Gastroesophageal sphincter (tissue), 4 donors: Measurements from ENCODE around the gene CPT1C. TPM values are rescaled to one million over a fixed set of nuclear protein-coding genes. Genes with fewer than 3 reads are reported as not detected.

Experiments used
- ATAC-seq: fragments of 150-250 bp; one replicate; pipeline ENCODE4 v1.9.1; 2016; ENCODE audit warnings: mild to moderate bottlenecking, moderate library complexity
- H3K27ac ChIP-seq, 4 donors: fragments of 200-600 bp; sonication (generic) in 3 of 4; 1 replicate in 3 of 4; 2 replicates in 1 of 4; pipeline ENCODE4 v1.5.1; 2016 to 2019
- H3K27me3 ChIP-seq: fragments of 200-600 bp; sonication (generic); one replicate; pipeline ENCODE4 v1.5.1; 2019
- H3K36me3 ChIP-seq, 2 donors: fragments of 200-600 bp; sonication (generic); one replicate each; pipeline ENCODE4 v1.5.1; 2019; ENCODE audit warnings: control low read depth in 1 of 2
- H3K4me1 ChIP-seq, 3 donors: fragments of 200-600 bp; sonication (generic); 1 replicate in 2 of 3; 2 replicates in 1 of 3; pipeline ENCODE4 v1.5.1; 2016 to 2019; ENCODE audit warnings: control low read depth in 2 of 3
- H3K4me3 ChIP-seq, 2 donors: fragments of 200-600 bp; sonication (generic); one replicate each; pipeline ENCODE4 v1.5.1; 2019; ENCODE audit warnings: mild to moderate bottlenecking in 1 of 2, moderate library complexity in 1 of 2
- H3K9me3 ChIP-seq, 3 donors: fragments of 200-600 bp; sonication (generic); one replicate each; pipeline ENCODE4 v1.5.1; 2017 to 2019; ENCODE audit warnings: control low read depth in 2 of 3
- CTCF ChIP-seq, 4 experiments: fragments of 200-600 bp in 2 of 4; fragments of 450-650 bp in 2 of 4; sonication (generic) in 1 of 4; IDR thresholded peaks; one replicate each; pipeline ENCODE4 v1.5.1; 2017 to 2019; ENCODE audit warnings: antibody characterized with exemption in 4 of 4, mild to moderate bottlenecking in 2 of 4, moderate library complexity in 2 of 4
- EP300 ChIP-seq: sonication (generic); formaldehyde crosslinking; IDR thresholded peaks from one replicate; pipeline ENCODE4 v1.6.1; 2017; ENCODE audit warnings: antibody characterized with exemption, mild to moderate bottlenecking
- POLR2A ChIP-seq, 2 donors: fragments of 450-650 bp; IDR thresholded peaks; one replicate each; pipeline ENCODE4 v1.6.1; 2017; ENCODE audit warnings: antibody characterized with exemption in 2 of 2, mild to moderate bottlenecking in 2 of 2, moderate library complexity in 1 of 2
- POLR2AphosphoS5 ChIP-seq: sonication (generic); formaldehyde crosslinking; IDR thresholded peaks from one replicate; pipeline ENCODE4 v1.6.1; 2017; ENCODE audit warnings: antibody characterized with exemption
- WGBS, 2 donors: methylation state at CpG; one replicate each; pipeline ENCODE4 v1.1.5; 2018; ENCODE audit warnings: low coverage in 1 of 2; 5-methylcytosine and 5-hydroxymethylcytosine counted together
- total RNA-seq, 4 donors: library from RNA; depleted of rRNA; stranded (reverse); fragments of >200 nt; gene quantifications; one replicate each; pipeline ENCODE4 v1.1.0, GENCODE V29; 2016

CPT1C gene
- total RNA-seq, 4 donors from 2014 or later, result 2.0 to 3.0 (median 2.6) TPM

GRCh38 chr19:49657493-49658138, 33.3 kb upstream of the CPT1C start:
- no peak for ATAC-seq
- no peaks in the 10 kb centered on the region for H3K9me3 ChIP-seq
- H3K36me3 ChIP-seq, result peaks cover 0 to 100% of the 10 kb centered on the region in 2 donors
- H3K27me3 ChIP-seq, result no peaks in the 10 kb centered on the region
- WGBS, 2 donors, result 81 to 83% methylated on average over 6 to 12 of the region's 22 CpGs
- H3K4me1 ChIP-seq, result no peaks in the 10 kb centered on the region
- H3K4me3 ChIP-seq, result no peak overlapping the region
- no peak overlapping the region for H3K27ac ChIP-seq
- no peak for TF ChIP-seq POLR2A (IDR thresholded peaks at IDR 0.05)

GRCh38 chr19:49658139-49658517, 32.8 kb upstream of the CPT1C start:
- no peak for ATAC-seq
- WGBS, 2 donors, result no CpG with 5 or more reads among the region's 15 CpGs
- Histone ChIP-seq H3K4me1 (peaks cover 0 to 4% (median 0%) of the 10 kb centered on the region in 3 donors), H3K27ac (no peak overlapping the region), H3K36me3 (peaks cover 0 to 100% of the 10 kb centered on the region in 2 donors), H3K9me3 (no peaks in the 10 kb centered on the region), H3K27me3 (no peaks in the 10 kb centered on the region), H3K4me3 (no peak overlapping the region)
- TF ChIP-seq POLR2A (IDR thresholded peaks at IDR 0.05), result no peak
- TF ChIP-seq CTCF (IDR thresholded peaks at IDR 0.05), result no peak
- no peak for TF ChIP-seq POLR2AphosphoS5
- no peak for TF ChIP-seq EP300

- H3K27ac ChIP-seq, result no peak overlapping the region
- WGBS, 2 donors, result 40% methylated on average over 1 of the region's 12 CpGs; no CpG with 5 or more reads in 1 of the 2 donors
- ATAC-seq, result no peak
- H3K9me3 ChIP-seq, result no peaks in the 10 kb centered on the region
- H3K27me3 ChIP-seq, result no peaks in the 10 kb centered on the region
- H3K4me1 ChIP-seq, result peaks cover 0 to 10% (median 0%) of the 10 kb centered on the region in 3 donors
- no peak overlapping the region for H3K4me3 ChIP-seq
- TF ChIP-seq POLR2AphosphoS5, result no peak
- no peak for TF ChIP-seq POLR2A (IDR thresholded peaks at IDR 0.05)
- TF ChIP-seq CTCF (IDR thresholded peaks at IDR 0.05), result no peak
- no peak for TF ChIP-seq EP300
- H3K36me3 ChIP-seq, result peaks cover 0 to 94% of the 10 kb centered on the region in 2 donors
These were observed 32.1 kb upstream of the CPT1C start for GRCh38 chr19:49658566-49659442.

- ATAC-seq, result no peak
- no peaks in the 10 kb centered on the region for H3K27me3 ChIP-seq
- H3K4me3 ChIP-seq, result no peak overlapping the region
- TF ChIP-seq CTCF (IDR thresholded peaks at IDR 0.05) (no peak), POLR2A (IDR thresholded peaks at IDR 0.05) (no peak)
- peaks cover 0 to 77% of the 10 kb centered on the region in 2 donors for H3K36me3 ChIP-seq
- no peak overlapping the region for H3K27ac ChIP-seq
- H3K9me3 ChIP-seq, result no peaks in the 10 kb centered on the region
- peaks cover 0 to 27% (median 0%) of the 10 kb centered on the region in 3 donors for H3K4me1 ChIP-seq
- WGBS, 2 donors, result 70 to 82% methylated on average over 2 of the region's 15 CpGs
These were observed 30.5 kb upstream of the CPT1C start for GRCh38 chr19:49660338-49660961.

GRCh38 chr19:49662011-49662410, 28.9 kb upstream of the CPT1C start:
- ATAC-seq, result no peak
- no peak overlapping the region for H3K4me3 ChIP-seq

More at GRCh38 chr19:49662011-49662410, 28.9 kb upstream of the CPT1C start:
- no peak for TF ChIP-seq POLR2AphosphoS5
- H3K27me3 ChIP-seq, result no peaks in the 10 kb centered on the region
- H3K4me1 ChIP-seq, result peaks cover 0 to 38% (median 7%) of the 10 kb centered on the region in 3 donors
- peaks cover 0 to 61% of the 10 kb centered on the region in 2 donors for H3K36me3 ChIP-seq
- no CpG with 5 or more reads among the region's 16 CpGs for WGBS, 2 donors
- H3K27ac ChIP-seq, result no peak overlapping the region
- no peaks in the 10 kb centered on the region for H3K9me3 ChIP-seq
